GM19463 (cell line): Measurements from ENCODE around the gene FTSJ1.
"Not testable (repeated sequence)": the region's sequence is repeated elsewhere in the genome, so short reads cannot be mapped to it uniquely, and the experiment has no call there.

Experiments used
- ATAC-seq: cut with Tn5 transposase; IDR thresholded peaks from one replicate; pipeline ENCODE4 v1.9.1; 2021; ENCODE audit warnings: mild to moderate bottlenecking, moderate library complexity; ENCODE audit not compliant: unreplicated experiment

FTSJ1 gene, protein sequence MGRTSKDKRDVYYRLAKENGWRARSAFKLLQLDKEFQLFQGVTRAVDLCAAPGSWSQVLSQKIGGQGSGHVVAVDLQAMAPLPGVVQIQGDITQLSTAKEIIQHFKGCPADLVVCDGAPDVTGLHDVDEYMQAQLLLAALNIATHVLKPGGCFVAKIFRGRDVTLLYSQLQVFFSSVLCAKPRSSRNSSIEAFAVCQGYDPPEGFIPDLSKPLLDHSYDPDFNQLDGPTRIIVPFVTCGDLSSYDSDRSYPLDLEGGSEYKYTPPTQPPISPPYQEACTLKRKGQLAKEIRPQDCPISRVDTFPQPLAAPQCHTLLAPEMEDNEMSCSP

DNA sequence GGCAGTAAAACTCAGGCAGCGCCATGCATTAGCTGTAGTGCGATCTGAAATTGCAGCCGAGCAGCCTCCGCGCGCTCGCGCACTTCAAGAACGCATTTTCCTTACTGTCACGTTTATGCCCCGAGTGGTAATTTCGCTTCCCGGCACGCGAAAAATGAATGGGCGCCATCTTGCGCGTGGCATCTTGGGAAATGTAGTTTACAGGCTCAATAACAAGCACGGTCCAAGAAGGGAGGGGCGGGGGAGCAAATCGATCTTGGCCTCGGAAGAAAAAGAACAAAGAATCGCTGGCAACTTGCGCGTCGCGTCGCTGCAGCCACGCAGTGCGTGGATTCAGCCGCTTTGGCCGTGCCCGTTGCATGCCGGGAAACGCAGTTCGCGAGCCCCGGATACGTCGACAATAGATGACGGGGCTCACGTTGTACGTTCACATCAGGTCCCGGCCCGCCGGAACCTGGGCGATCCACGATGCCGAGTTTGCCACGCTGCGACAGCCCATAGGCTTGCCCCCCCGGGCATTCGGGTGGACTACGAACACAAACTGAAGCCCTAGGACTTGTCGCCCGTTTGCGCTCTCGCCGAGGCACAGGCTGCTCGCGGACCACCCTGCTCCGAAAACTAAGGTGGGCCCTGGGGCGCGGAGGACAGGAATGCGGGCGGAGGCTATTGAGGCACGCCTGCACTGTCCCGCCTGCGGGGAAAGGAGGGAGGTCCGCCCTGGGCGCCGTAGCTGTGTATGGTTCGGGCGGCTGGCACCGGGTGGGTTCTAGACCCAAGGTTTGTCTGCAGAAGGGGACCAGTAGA lies at the start of gene FTSJ1:
Gene FTSJ1, plus strand, starts transcription at position 426 of the 804 bp plus-strand sequence. CDS start 1,849 bp downstream, outside the sequence.
- ATAC-seq, result peak; percentile 86

DNA sequence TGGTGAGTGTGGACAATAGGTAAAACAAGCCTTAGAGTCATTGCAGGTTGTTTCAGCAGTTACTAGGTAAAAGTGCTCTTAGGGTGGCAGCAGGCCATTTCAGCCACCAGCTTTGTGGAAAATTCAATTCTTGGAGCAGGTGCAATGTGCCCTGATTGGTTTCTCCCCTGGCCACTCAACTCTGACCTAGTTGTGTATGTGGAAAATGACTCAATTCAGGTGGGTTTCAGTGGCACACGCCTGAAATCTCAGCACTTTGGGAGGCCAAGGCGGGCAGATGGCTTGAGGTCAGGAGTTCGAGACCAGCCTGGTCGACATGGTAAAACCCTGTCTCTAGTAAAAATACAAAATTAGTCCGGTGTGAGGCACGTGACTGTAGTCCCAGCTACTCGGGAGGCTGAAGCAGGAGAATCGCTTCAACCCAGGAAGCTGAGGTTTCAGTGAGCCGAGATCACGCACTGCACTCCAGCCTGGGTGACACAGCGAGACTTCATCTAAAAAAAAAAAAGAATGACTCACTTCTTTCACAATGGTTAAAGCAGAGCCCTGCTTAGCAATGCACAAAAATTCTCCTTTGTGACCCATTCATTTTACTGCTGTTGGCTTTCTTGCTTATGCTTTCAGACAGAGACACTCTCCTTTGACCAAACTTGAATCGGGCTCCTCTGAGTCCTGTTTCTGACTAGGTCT lies 48.8 kb upstream of the FTSJ1 start:
- ATAC-seq, result not testable (repeated sequence)

DNA sequence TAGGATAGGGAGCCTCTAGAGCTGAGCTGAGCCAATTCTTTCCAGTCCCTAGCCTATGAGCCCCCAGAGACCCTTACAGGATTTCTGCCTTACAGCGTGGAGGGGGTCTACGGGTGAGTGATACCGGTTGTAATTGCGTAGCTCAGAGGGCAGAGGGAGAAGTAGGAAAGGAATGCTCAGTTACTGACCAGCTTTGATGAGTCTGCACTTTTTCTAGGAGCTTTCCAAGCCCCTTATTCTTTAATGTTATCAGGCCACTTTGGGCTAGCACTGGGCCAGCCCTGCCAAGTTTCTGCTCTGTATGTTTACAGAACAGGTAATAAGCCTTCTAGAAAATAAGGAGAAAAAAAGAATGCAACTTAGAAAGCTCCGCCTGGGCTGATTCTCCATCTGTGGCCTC lies 46.4 kb upstream of the FTSJ1 start:
- not testable (repeated sequence) for ATAC-seq

DNA sequence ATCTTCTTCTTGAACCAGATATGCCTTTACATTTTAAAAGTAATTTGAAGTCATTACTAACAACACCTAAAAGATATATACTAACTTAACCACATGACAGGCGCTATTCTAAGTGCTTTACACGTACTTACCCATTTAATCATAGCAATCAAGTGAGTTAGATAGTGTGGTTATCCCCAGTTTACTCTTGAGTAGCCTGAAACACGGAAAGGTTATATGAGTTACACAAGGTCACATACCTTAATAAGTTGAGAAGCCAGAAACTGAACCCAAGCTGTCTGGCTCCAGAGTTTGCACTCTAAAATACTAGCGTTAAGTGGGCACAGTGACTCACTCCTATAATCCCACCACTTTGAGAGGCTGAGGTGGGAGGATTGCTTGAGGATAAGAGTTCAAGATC lies 45.8 kb upstream of the FTSJ1 start:
- not testable (repeated sequence) for ATAC-seq

DNA sequence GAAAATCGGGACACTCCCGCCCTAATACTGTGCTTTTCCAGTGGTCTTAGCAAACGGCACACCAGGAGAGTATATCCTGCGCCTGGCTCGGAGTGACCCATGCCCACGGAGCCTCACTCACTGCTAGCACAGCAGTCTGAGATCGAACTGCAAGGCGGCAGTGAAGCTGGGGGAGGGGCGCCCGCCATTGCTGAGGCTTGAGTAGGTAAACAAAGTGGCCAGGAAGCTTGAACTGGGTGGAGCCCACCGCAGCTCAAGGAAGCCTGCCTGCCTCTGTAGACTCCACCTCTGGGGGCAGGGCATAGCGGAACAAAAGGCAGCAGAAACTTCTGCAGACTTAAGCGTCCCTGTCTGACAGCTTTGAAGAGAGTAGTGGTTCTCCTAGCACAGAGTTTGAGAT lies 42.3 kb upstream of the FTSJ1 start:
- ATAC-seq, result not testable (repeated sequence)

DNA sequence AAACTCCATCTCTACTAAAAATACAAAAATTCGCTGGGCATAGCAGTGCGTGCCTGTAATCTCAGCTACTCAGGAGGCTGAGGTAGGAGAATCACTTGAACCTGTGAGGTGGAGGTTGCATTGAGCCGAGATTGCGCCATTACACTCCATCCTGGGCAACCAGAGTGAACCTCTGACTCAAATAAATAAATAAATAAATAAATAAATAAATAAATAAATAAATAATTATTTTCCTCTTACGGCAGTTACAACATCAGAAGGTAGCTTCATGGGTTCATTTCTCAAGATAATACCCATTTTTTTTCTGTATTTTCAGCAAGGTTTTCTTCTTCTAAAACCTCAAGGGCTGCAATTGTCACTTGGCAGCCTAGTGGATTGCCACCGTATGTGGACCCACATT lies 28.8 kb upstream of the FTSJ1 start:
- not testable (repeated sequence) for ATAC-seq

DNA sequence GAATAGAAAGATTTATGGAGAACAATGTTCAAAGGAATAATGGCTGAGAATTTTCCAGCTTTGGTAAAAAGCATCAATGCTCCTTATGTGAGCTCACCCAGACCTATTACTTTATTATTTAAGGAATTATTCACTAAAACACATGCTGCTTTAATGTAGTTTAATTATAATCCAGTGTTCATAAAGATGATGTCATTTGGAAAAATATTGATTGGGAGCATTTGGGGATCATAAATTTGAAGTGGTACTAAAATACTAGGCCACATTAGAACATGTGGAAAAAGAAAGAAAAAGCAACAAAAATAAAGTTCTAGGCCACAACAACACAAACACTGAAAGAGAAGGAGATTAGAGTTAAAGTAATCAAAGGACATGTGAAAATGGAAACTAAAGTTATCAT lies 25.9 kb upstream of the FTSJ1 start:
- no peak for ATAC-seq

DNA sequence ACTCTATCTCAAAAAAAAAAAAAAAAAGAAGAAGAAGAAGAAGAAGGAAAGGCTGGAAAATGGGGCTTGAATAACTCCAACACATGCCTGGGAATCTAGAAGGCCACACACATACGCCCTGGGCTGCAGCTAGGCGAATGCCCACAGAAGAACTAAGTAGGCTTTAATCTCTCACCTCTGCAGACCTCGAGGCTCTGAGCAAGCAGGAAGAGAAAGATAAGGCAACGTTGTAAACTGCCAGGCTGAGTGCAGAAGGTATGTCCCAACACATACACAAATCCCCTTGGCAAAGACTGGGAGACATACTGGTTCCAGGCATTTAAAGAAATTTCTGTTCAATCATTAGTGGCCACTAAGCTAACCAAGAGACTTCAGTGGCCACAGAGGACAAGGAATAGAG lies 24.3 kb upstream of the FTSJ1 start:
- no peak for ATAC-seq

DNA sequence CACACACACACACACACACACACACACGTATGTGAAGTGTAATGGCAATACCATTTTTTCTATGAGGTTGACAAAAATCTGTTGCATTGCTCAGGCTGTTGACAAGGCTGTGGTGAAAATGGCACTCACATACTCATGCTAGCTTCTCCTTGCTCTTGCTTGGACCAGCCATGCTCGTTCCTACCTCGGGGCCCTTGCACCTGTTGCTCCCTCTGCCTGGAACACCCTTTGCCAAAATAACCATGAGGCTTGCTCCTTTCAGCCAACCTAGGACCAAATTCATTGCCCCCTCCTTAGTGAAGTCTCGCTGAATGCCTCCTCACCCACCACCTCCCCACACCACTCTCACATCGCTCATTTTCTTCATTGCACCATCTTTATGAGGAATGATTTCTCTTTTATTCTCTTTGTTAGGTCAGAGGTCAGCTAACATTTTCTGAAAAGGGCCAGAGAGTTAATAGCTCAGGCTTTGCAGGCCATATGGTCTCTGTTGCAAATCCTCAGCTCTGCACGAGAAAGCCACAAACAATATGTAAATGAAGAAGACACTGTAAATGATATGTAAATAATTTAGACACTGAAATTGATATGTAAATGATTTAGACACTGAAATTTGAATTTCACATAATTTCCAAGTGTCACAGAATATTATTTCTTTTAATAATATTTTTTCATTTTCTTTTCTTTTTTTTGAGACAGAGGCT lies 19.2 kb upstream of the FTSJ1 start:
- ATAC-seq, result no peak

DNA sequence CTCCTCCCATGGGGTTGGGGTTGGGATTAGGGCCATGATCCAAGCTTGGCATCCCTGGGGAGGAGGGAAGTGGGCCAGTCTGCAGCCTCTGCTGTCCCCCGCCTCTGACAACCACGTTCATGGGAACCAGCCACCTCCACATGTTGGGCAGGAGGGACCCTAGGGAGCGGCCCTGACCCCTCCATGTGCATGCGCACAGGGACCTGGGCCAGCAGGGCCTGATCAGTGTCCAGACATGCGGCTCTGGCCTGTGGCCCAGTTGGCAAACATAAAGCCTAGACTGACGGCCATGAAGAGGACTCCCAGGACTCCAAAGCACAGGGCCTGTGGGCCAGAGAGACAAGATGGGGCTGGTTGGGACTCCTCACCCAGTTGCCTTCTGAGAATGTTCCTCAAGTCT lies 17.3 kb upstream of the FTSJ1 start:
- ATAC-seq, result no peak

DNA sequence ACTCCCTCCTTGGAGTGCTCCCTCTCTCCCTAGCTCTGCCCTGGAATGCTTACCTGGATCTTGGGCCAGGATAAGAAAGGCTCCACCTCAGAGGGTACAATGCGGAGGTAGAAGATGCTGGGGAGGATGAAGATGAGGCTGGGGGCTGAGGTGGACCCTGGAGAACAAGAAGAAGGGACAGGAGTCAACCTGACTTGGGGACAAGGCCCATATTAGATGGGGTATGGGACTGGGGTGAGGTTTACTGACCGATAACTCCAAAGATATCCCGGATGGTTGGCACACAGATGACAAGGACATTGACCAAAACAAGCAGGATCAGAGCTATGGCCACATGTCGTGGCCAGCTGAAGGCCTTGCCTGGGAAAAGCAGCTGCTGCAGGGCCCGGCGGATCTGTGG lies 16.5 kb upstream of the FTSJ1 start:
- ATAC-seq, result no peak

DNA sequence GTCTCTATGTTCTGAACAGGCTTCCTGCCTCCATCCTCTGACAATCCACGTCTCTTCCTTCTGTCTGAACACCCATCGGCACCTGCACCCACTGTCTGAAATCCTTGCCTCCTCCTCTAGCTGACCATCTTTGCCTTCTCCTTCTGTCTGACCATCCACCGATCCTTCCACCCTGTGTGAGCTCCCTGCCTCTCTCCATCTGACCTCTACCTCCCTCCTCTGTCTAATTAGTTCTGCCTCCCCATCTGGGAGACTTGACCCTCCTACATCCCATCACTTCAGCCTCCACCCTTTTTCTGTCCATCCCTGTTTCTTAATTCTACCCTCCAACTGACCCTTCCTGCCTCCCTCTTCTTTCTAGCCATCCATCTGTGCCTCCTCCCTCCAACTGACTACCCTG lies 16.0 kb upstream of the FTSJ1 start:
- no peak for ATAC-seq

DNA sequence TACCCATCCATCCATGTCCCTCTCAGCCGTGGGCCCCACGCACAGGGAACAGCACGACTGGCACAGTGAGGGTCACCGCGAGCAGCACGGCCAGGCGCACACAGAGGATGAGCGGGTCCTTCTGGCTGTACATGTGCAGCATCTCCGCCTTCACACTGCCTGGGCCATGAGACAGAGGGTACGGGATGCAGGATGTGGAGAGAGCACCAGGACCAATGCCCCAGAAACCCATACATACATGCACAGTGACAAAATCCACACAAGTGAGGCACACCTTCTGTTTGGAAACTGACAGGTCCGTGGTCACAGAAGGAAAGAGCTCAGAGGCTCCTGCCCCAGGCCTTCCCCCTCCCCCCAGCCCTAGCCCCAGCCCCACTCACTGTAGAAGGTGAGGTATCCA lies 15.4 kb upstream of the FTSJ1 start:
- no peak for ATAC-seq

DNA sequence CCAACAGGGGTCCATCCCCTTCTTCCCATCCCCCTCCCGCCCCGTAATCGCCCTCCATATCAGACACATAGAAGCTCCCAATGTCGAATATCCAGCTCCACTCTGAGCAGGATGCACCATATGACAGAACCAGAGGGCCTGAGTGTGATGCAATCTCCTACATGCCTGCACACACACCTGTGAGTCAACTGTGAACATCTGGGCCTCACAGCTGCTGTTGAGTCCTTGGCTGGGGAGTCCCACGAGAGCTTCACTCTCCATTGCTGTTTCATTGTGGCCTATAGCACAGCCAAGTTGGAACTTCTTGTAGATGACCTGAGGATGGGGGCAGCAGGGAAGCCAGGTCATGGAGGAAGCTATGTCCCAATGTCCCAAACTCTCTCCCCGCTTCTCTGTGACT lies 14.2 kb upstream of the FTSJ1 start:
- no peak for ATAC-seq

DNA sequence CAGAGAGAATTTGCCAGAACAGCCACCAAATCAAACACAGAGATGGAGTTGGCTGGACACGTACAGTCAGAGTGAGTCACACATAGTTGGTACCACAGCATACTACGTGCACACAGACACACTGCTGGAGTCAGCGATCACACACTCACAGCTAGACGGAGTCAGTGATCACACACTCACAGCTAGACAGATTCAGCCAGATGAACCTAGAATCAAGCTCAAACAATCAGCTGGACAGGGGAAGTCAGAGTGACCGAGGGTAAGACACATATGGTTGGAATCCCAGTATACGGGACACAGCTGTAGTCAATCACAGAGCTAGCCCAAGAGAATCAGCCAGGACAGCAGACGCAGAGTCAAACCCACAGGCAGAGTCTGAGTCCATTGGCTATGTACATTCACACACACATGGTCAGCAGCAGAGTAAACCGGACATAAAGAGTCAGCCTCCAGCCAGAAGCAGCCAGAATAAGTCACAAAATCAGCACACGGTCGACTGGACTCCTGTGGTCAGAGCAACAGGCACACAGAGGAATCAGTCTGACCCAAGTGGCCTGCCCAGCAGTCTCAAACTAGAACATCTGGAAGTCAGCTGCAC lies 10.6 kb upstream of the FTSJ1 start:
- no peak for ATAC-seq

DNA sequence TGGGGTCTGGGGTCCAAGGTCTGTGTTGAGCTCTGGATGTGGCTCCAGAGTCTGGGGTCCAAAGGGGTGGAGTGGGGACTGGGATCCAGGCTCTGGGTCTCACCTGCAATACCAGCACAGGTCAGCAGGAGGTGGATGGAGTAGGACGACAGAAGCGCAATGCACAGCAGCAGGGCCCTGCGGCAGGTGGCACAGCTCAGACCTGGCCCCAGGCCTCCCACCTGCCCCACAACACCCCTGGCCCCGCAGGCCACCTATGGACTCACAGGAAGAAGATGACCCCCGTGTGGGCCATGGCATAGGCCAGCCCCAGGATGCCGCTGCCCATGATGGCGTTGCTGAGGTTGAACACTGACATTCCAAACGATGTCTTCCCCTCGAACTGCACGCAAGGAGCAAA lies 9.3 kb upstream of the FTSJ1 start:
- ATAC-seq, result no peak

DNA sequence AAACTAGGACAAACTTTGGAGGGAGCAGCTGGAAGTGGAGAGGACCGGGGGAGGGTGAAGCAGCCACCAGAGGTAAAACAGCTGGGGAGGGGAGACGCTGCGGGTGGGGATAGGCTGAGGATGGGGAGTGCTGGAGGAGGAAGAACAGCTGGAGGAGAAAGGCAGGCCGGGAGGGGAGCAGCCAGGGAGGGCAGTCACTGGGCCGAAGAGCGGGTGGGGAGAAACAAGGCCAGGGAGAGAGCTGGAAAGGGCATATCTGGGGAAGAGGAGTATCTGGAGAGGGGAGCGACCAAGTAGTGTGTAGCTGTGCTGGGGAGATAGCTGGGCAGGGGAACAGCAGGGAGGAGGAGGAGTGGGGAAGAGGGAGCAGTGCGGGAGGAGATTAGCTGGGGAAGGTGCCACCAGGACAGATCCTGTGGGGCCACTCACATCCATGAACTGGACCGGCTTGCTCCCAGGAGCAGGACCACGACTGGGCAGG lies 8.7 kb upstream of the FTSJ1 start:
- ATAC-seq, result no peak

DNA sequence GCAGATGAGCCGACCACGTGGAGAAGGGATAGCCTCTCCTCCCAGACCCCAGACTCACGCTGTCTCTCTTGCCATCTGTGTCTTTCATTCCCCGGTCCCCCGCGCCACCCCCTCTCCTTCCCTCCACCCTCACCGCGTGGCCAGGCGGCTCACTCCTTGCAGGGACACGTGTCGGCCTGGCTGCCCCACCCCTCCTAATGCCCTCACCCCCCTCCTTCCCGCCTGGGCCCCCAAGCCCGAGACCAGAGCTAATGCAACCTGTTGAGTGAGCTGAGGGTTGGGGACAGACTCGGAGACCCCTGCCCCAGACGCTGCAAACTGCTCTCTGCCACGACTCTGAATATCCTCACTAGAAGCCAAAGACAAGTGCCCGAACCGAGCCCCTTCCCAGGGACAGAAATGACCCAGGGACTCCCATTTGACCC lies 7.7 kb upstream of the FTSJ1 start:
- peak; percentile 63 for ATAC-seq

DNA sequence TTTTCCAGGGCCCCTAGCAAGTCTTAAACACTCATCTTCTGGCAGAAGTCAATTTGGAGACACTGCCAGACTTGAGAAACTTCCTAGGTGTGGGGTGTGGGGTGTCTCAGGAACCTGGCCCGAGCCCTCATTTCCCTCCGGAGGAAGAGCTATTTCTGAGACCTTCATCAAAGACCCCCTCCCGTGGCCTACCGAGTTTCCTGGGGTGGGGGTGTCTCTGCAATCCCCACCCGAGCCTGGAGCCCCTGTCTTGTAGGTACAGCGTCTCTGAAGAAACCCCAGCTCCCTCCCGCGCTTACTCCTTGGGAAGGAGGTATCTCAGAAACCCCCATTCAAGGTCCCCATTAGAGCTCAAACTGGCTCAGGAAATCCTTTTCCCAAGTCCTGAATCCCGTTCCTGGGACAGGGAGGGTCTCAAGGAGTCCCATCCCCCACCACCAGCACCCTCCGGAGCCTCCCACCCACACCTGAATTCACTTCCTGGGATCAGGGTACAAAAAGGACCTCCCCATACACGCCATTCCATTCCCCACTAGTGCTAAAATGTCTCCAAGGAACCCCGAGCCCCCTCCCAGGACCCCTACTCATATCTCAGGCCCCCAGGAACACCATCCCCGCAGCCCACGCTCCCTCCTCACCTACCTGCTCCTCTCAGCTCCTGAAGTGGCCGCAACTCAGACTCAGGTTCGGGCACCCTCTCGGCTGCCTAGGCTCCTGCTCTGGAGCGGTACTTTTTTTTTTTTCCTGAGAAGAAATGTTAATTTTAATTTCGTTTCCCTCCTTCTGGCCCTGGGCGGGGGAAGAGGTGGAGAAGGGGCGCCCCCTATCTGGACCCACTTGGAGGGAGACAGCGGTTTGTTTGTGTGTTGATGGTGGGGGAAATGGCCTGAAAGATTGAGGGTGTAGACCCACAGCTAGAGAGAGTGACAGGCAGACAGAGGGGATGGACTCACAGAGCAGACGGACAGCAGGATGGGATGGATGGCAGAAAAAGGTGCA lies 7.0 kb upstream of the FTSJ1 start:
- ATAC-seq, result peak; percentile 43
